Measurements from ENCODE around the gene NOL7. TPM values are rescaled to one million over a fixed set of nuclear protein-coding genes. Genes with fewer than 3 reads are reported as not detected.

NOL7 gene
- total RNA-seq, 1 donor from 2014 or later, result 59.2 TPM

Other genes starting within 250 kb of the NOL7 start
- 16.3 TPM for gene GFOD1, start 127.7 kb upstream of the NOL7 start, total RNA-seq
- gene SIRT5, start 40.7 kb upstream of the NOL7 start, total RNA-seq, result 15.9 TPM
- gene RANBP9, start 96.5 kb downstream of the NOL7 start, total RNA-seq, result 41.8 TPM
- gene MCUR1, start 199.2 kb downstream of the NOL7 start, total RNA-seq, result 22.7 TPM